CD4-positive, alpha-beta T cell (primary cell): ENCODE data around the gene B4GALNT1. TPM values are rescaled to one million over a fixed set of nuclear protein-coding genes. Genes with fewer than 3 reads are reported as not detected.

ENCODE experiments used
- ATAC-seq: fragments of 200-7000 bp; cut with Tn5 transposase; one replicate; pipeline ENCODE4 v1.10.0; 2022; ENCODE audit warnings: mild to moderate bottlenecking; ENCODE audit not compliant: poor library complexity
- CTCF ChIA-PET: fragments of 350-600 bp; sonication (Branson Sonifier 250); formaldehyde crosslinking; loops from one replicate; lab custom pipeline; 2021; ENCODE audit warnings: antibody characterized with exemption, inconsistent platforms; lab: Charles Lee
- POLR2A ChIA-PET: fragments of 350-600 bp; sonication (Branson Sonifier 250); formaldehyde crosslinking; loops from one replicate; lab custom pipeline; 2021; ENCODE audit warnings: antibody characterized with exemption, inconsistent platforms; lab: Charles Lee
- DNase-seq, 14 experiments: peaks; one replicate each; pipeline ENCODE4 v3.0.0-alpha.2; 2013 to 2020; ENCODE audit warnings: mixed read lengths in 2 of 14
- H3K27ac ChIP-seq, 2 donors: one replicate each; pipeline versions ENCODE4 v1.5.1 to v1.7.0; 2013; ENCODE audit warnings: low read length in 2 of 2, low read depth in 1 of 2, mild to moderate bottlenecking in 1 of 2
- H3K27me3 ChIP-seq, 2 experiments: 1 replicate in 1 of 2; 2 replicates in 1 of 2; pipeline versions ENCODE4 v1.6.1 to v1.7.0; 2013; ENCODE audit warnings: low read length in 2 of 2, control low read depth in 1 of 2, mild to moderate bottlenecking in 1 of 2, moderate library complexity in 1 of 2; ENCODE audit not compliant: insufficient read depth in 2 of 2, control insufficient read depth in 1 of 2
- H3K36me3 ChIP-seq: one replicate; pipeline ENCODE4 v1.6.1; 2013; ENCODE audit warnings: low read length, control low read depth; ENCODE audit not compliant: insufficient read depth
- H3K4me1 ChIP-seq: one replicate; pipeline ENCODE4 v1.6.1; 2013; ENCODE audit warnings: low read length, control low read depth; ENCODE audit not compliant: insufficient read depth
- H3K4me3 ChIP-seq: one replicate; pipeline ENCODE4 v1.5.1; 2013; ENCODE audit warnings: mild to moderate bottlenecking, low read length, moderate library complexity
- H3K9me3 ChIP-seq, 2 experiments: 1 replicate in 1 of 2; 2 replicates in 1 of 2; pipeline versions ENCODE4 v1.6.1 to v1.7.0; 2013; ENCODE audit warnings: low read length in 2 of 2, mild to moderate bottlenecking in 2 of 2, control low read depth in 1 of 2, moderate library complexity in 1 of 2; ENCODE audit not compliant: control insufficient read depth in 1 of 2, insufficient read depth in 1 of 2
- H3K27ac Mint-ChIP-seq: one replicate; pipeline ENCODE4 v1.8.0; 2020; ENCODE audit warnings: mixed read lengths
- H3K27me3 Mint-ChIP-seq: one replicate; pipeline ENCODE4 v1.8.0; 2021; ENCODE audit warnings: mixed read lengths
- H3K36me3 Mint-ChIP-seq: one replicate; pipeline ENCODE4 v1.8.0; 2021; ENCODE audit warnings: low read depth, mixed read lengths
- H3K4me1 Mint-ChIP-seq: one replicate; pipeline ENCODE4 v1.8.0; 2021; ENCODE audit warnings: low read depth, mixed read lengths
- H3K4me3 Mint-ChIP-seq: one replicate; pipeline ENCODE4 v1.8.0; 2020; ENCODE audit warnings: mild to moderate bottlenecking, mixed read lengths
- H3K9me3 Mint-ChIP-seq: one replicate; pipeline ENCODE4 v1.8.0; 2020; ENCODE audit warnings: mixed read lengths
- intact Hi-C, 2 experiments: fragments of 100-400 bp; cut with DNase I in 1 of 2; cut with micrococcal nuclease in 1 of 2; formaldehyde crosslinking; loops; one replicate each; pipeline versions ENCODE4 v1.15.1 to v1.9.0; 2023 to 2025; cut with DNase I, micrococcal nuclease
- total RNA-seq, 174 experiments: library from RNA in 2 of 174; stranded (reverse) in 2 of 174; gene quantifications; one replicate each; pipeline ENCODE4 v1.2.3 and lab custom pipeline; 2021 to 2026
- TF ChIP-seq, protein P1 (sequence below): fragments of 200-600 bp; IDR thresholded peaks from one replicate; pipeline ENCODE4 v1.8.0; 2022; ENCODE audit warnings: antibody characterized with exemption, mild to moderate bottlenecking

B4GALNT1 gene
- total RNA-seq, 2 experiments from 2014 or later, result not detected

GRCh38 chr12:57610554-57611107, 22.4 kb downstream of the B4GALNT1 start:
- peaks cover 44% of the 10 kb centered on the region for H3K27me3 Mint-ChIP-seq
- peak in 2 of 14 experiments; percentile 9 to 31 for DNase-seq
- ChIA-PET CTCF (no interaction called here), POLR2A (interaction anchor here (0.5 to 1.2 kb wide), 4 partner anchors 10 to 927 kb away, joined by 3 to 7 read pairs (median 3); partner anchors contain the start of gene PIP4K2C)
- peaks cover 0 to 3% of the 10 kb centered on the region in 2 experiments for H3K9me3 ChIP-seq
- H3K4me3 Mint-ChIP-seq, result peak overlapping the region; percentile 86
- peak overlapping the region; percentile 56 for H3K4me3 ChIP-seq
- peaks cover 19% of the 10 kb centered on the region for H3K4me1 Mint-ChIP-seq
- H3K36me3 ChIP-seq, result no peaks in the 10 kb centered on the region
- peaks cover 12 to 29% of the 10 kb centered on the region in 2 experiments for H3K27me3 ChIP-seq
- intact Hi-C loops, result no loop called here
- no peak overlapping the region for H3K27ac ChIP-seq
- no peaks in the 10 kb centered on the region for H3K9me3 Mint-ChIP-seq
- TF ChIP-seq, protein P1, sequence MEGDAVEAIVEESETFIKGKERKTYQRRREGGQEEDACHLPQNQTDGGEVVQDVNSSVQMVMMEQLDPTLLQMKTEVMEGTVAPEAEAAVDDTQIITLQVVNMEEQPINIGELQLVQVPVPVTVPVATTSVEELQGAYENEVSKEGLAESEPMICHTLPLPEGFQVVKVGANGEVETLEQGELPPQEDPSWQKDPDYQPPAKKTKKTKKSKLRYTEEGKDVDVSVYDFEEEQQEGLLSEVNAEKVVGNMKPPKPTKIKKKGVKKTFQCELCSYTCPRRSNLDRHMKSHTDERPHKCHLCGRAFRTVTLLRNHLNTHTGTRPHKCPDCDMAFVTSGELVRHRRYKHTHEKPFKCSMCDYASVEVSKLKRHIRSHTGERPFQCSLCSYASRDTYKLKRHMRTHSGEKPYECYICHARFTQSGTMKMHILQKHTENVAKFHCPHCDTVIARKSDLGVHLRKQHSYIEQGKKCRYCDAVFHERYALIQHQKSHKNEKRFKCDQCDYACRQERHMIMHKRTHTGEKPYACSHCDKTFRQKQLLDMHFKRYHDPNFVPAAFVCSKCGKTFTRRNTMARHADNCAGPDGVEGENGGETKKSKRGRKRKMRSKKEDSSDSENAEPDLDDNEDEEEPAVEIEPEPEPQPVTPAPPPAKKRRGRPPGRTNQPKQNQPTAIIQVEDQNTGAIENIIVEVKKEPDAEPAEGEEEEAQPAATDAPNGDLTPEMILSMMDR, result no peak
- H3K4me1 ChIP-seq, result peaks cover 20% of the 10 kb centered on the region
- H3K36me3 Mint-ChIP-seq, result peaks cover 8% of the 10 kb centered on the region
- ATAC-seq, result peak; percentile 32
- H3K27ac Mint-ChIP-seq, result no peak overlapping the region

- TF ChIP-seq, protein P1, result no peak
- Histone ChIP-seq H3K4me3 (peak overlapping the region; percentile 56), H3K4me1 (peaks cover 27% of the 10 kb centered on the region), H3K9me3 (peaks cover 0 to 3% of the 10 kb centered on the region in 2 experiments), H3K36me3 (no peaks in the 10 kb centered on the region), H3K27me3 (peaks cover 12 to 26% of the 10 kb centered on the region in 2 experiments), H3K27ac (no peak overlapping the region)
- peaks cover 38% of the 10 kb centered on the region for H3K27me3 Mint-ChIP-seq
- intact Hi-C loops, result no loop called here
- H3K9me3 Mint-ChIP-seq, result no peaks in the 10 kb centered on the region
- ATAC-seq (no peak), DNase-seq (no peak)
- H3K4me3 Mint-ChIP-seq, result peak overlapping the region; percentile 86
- H3K36me3 Mint-ChIP-seq, result peaks cover 13% of the 10 kb centered on the region
- no peak overlapping the region for H3K27ac Mint-ChIP-seq
- ChIA-PET CTCF (no interaction called here), POLR2A (interaction anchor here (0.5 to 0.6 kb wide), 2 partner anchors 195 to 926 kb away, joined by 3 read pairs; no protein-coding TSS in a partner anchor)
- H3K4me1 Mint-ChIP-seq, result peaks cover 26% of the 10 kb centered on the region
Observed at GRCh38 chr12:57609781-57610553, 23.0 kb downstream of the B4GALNT1 start.

GRCh38 chr12:57609101-57609780, 23.8 kb downstream of the B4GALNT1 start:
- peaks cover 8 to 22% of the 10 kb centered on the region in 2 experiments for H3K27me3 ChIP-seq
- Mint-ChIP-seq H3K27me3 (peaks cover 31% of the 10 kb centered on the region), H3K9me3 (no peaks in the 10 kb centered on the region), H3K4me3 (no peak overlapping the region), H3K36me3 (peaks cover 13% of the 10 kb centered on the region), H3K4me1 (peaks cover 32% of the 10 kb centered on the region), H3K27ac (no peak overlapping the region)
- H3K4me1 ChIP-seq, result peaks cover 32% of the 10 kb centered on the region
- TF ChIP-seq, protein P1, result no peak
- ATAC-seq, result no peak
- intact Hi-C loops, result no loop called here
- H3K4me3 ChIP-seq, result no peak overlapping the region
- H3K27ac ChIP-seq, result no peak overlapping the region
- H3K36me3 ChIP-seq, result no peaks in the 10 kb centered on the region
- POLR2A ChIA-PET, result no interaction called here
- peaks cover 0 to 3% of the 10 kb centered on the region in 2 experiments for H3K9me3 ChIP-seq
- CTCF ChIA-PET, result interaction anchor here (2.0 kb wide), 1 partner anchor 11 kb away, joined by 6 read pairs; no protein-coding TSS in a partner anchor
- DNase-seq, result no peak
